A673 (cell line): Measurements from ENCODE around the gene CCDC120.

Experiments
- CTCF ChIP-seq: fragments of 300-800, 200-600 bp; sonication (generic); conservative IDR thresholded peaks from 2 replicates; pipeline ENCODE4 v1.5.1; 2017; ENCODE audit warnings: low read depth, mild to moderate bottlenecking, antibody characterized with exemption, low read length, moderate library complexity, mixed read lengths
- EZH2 ChIP-seq: fragments of 200-600 bp; sonication (generic); IDR thresholded peaks from 2 replicates; pipeline ENCODE4 v1.6.1; 2017; ENCODE audit warnings: borderline replicate concordance, low read depth, mild to moderate bottlenecking, mixed read lengths, antibody characterized with exemption, low read length; ENCODE audit not compliant: poor library complexity, severe bottlenecking

- TF ChIP-seq CTCF (no peak), EZH2 (no peak)
Measured at GRCh38 chrX:49039598-49040375, 19.0 kb upstream of the CCDC120 start.
